HG03460 (cell line): ENCODE data around the gene RTP3.
"Not testable (repeated sequence)": the region's sequence is repeated elsewhere in the genome, so short reads cannot be mapped to it uniquely, and the experiment has no call there.

Experiments used
- ATAC-seq: cut with Tn5 transposase; IDR thresholded peaks from one replicate; pipeline ENCODE4 v1.9.1; 2021; ENCODE audit not compliant: unreplicated experiment

Gene RTP3

GRCh38 chr3:46544771-46545503 is 47.2 kb downstream of the RTP3 start:
- no peak for ATAC-seq

DNA sequence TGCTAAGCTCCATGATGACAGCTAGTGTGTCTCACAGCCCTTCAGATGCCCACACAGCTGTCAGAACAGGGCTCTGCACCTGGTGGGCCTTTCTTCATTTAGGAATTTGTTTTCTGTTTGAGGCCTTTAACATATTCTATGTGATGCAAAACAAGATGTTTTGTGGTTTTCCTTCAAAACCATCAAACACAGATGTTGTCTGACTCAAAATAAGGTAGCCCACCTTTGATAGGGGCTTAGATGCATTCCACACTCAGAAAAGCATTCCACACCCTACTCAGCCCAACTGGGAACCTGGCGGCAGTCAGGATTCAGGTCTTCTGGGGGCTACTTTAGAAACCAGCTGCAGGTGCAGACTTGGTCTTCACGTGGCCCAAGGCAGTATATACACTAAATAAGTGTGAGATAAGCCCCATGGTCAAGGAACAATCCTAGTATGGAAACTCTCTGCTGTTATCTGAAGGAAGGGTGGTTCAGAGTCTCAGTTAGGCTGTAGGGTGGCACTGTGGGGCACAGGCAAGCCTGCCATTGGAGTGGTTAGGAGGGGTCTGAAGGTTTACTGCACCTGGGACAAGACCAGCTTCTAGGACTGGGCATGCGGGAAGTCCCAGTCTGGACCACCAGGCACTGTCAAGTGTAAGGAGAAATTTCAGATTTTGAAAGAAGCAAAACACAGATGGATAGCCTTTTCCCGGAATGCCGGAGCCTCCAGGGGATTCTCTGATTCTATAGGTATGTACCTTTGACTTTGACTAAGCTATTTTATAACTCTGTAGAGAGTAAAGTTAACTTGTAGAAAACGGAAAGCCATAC is 48.2 kb downstream of the RTP3 start:
- ATAC-seq = no peak

GRCh38 chr3:46546896-46547440 is 49.2 kb downstream of the RTP3 start:
- no peak for ATAC-seq

- not testable (repeated sequence) for ATAC-seq
Observed at GRCh38 chr3:46548611-46549010, 50.8 kb downstream of the RTP3 start.

- no peak for ATAC-seq
Observed at GRCh38 chr3:46549408-46549904, 51.7 kb downstream of the RTP3 start.

DNA sequence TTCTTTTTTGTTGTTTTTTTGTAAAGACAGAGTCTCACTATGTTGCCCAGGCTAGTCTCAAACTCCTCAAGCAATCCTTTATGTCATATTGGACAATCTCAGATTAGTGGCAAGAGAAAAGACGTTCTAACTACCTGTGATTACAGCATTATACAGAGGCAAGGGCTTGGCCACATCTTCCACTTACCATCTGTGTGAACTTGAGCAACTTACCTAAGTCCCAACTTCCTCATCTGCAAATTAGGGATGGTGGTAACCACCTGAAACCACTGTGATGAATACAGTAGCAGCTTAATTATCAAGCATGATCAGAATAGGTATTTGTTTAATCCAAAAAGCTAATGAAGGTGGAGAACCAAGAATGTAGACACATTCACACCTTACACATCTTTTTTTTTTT is 52.2 kb downstream of the RTP3 start:
- ATAC-seq = no peak
